GOT3 (cell line): ENCODE results near the gene EMC8.

Source experiments
- DNase-seq: peaks from one replicate; lab custom pipeline; 2025; ENCODE audit warnings: mixed read lengths; lab: John Stamatoyannopoulos, UW

Gene EMC8

GRCh38 chr16:85730186-85730465 lies 69.2 kb downstream of the EMC8 start:
- DNase-seq, result no peak

- DNase-seq, result no peak
Observed at GRCh38 chr16:85729452-85730185, 69.7 kb downstream of the EMC8 start.

- DNase-seq, result no peak
Observed at GRCh38 chr16:85728879-85729278, 70.5 kb downstream of the EMC8 start.
